ENCODE results near the gene ASTL. TPM values are rescaled to one million over a fixed set of nuclear protein-coding genes. Genes with fewer than 3 reads are reported as not detected.

ASTL gene
- total RNA-seq, 1 experiment from 2014 or later = 0.34 TPM

GRCh38 chr2:96120991-96121390 is 17.3 kb downstream of the ASTL start:
- no TSS peak for BruUV-seq (replicated peaks)
- no peaks in the 10 kb centered on the region for H3K36me3 ChIP-seq (ENCODE audit: control insufficient read depth in 1 of 2, insufficient read depth in 2 of 2, low read length in 2 of 2)
- H3K4me3 ChIP-seq (replicated peaks in 1 of 2; ENCODE audit: low read depth in 1 of 2, low read length in 2 of 2) = no peak overlapping the region
- no peaks in the 10 kb centered on the region for H3K9me3 ChIP-seq (ENCODE audit: control insufficient read depth in 1 of 2, insufficient read depth in 1 of 2, low read depth in 1 of 2, low read length in 2 of 2)
- POLR2A ChIA-PET = no interaction called here
- CTCF ChIA-PET = no interaction called here
- H2AFZ ChIP-seq (ENCODE audit: low read depth, low read length, poor library complexity, severe bottlenecking) = no peak overlapping the region
- no peaks in the 10 kb centered on the region for H4K20me1 ChIP-seq (ENCODE audit: insufficient read depth)
- no peak overlapping the region for H3K4me2 ChIP-seq (ENCODE audit: low read length)
- RAD21 ChIA-PET (ENCODE audit: low non-redundant PET in 1 of 2, low total read pairs in 2 of 2, uncharacterized antibody in 2 of 2, unreplicated experiment in 2 of 2) = no interaction called here
- H3K4me1 ChIP-seq (ENCODE audit: control insufficient read depth in 1 of 2, insufficient read depth in 2 of 2, low read length in 2 of 2) = peaks cover 11 to 15% of the 10 kb centered on the region in 2 experiments
- ATAC-seq (no peak), DNase-seq (ENCODE audit: low read depth, low spot score) (no peak)
- H3K79me2 ChIP-seq (ENCODE audit: insufficient read depth, low read length) = no peaks in the 10 kb centered on the region
- intact Hi-C loops (cut with micrococcal nuclease) = no loop called here
- H3K27me3 ChIP-seq (ENCODE audit: insufficient read depth, low read length) = 0 out of 2 replicates have a peak, but pooled peaks cover 3% of the 10 kb centered on the region
- no peak overlapping the region for H3K9ac ChIP-seq (ENCODE audit: low read length)
- TF ChIP-seq RAD21 (IDR thresholded peaks at IDR 0.05; ENCODE audit: low read depth) (no peak), SIN3A (IDR thresholded peaks at IDR 0.05; ENCODE audit: low read depth) (no peak), SRF (IDR thresholded peaks at IDR 0.05; ENCODE audit: low read depth) (no peak), CEBPB (IDR thresholded peaks at IDR 0.05; ENCODE audit: low read depth) (no peak), YY1 (IDR thresholded peaks at IDR 0.05; ENCODE audit: extremely low read depth, insufficient replicate concordance, low read depth, low read length) (no peak), TCF7L2 (IDR thresholded peaks at IDR 0.05; ENCODE audit: borderline replicate concordance, extremely low read depth, insufficient read depth, insufficient read length) (no peak), EZH2phosphoT487 (IDR thresholded peaks at IDR 0.05; ENCODE audit: borderline replicate concordance) (no peak), CTCF (IDR thresholded peaks at IDR 0.05 in 2 of 3, conservative IDR thresholded peaks at IDR 0.05 in 1 of 3; ENCODE audit: borderline replicate concordance in 1 of 3, insufficient read depth in 1 of 3, low read depth in 2 of 3, low read length in 2 of 3) (no peak), ZFX (IDR thresholded peaks at IDR 0.05) (no peak), ZNF274 (IDR thresholded peaks at IDR 0.05; ENCODE audit: low read depth, low read length) (no peak), ATF3 (IDR thresholded peaks at IDR 0.05) (no peak), EGR1 (IDR thresholded peaks at IDR 0.05; ENCODE audit: low read depth) (no peak), POLR2A (IDR thresholded peaks at IDR 0.05; ENCODE audit: borderline replicate concordance, extremely low read depth, insufficient read depth, insufficient read length) (no peak), ELF1 (IDR thresholded peaks at IDR 0.05; ENCODE audit: borderline replicate concordance, low read depth) (no peak)
- no peaks in the 10 kb centered on the region for H3K9me2 ChIP-seq (ENCODE audit: insufficient read depth)
- H3K27ac ChIP-seq (ENCODE audit: low read depth, low read length) = no peak overlapping the region
